HG03575 (cell line): ENCODE data around the gene ROR2.

Experiments
- ATAC-seq: cut with Tn5 transposase; IDR thresholded peaks from one replicate; pipeline ENCODE4 v1.9.1; 2021; ENCODE audit not compliant: unreplicated experiment, insufficient number of reproducible peaks, low FRiP score; ENCODE audit errors: extremely low read depth

ROR2 gene

DNA sequence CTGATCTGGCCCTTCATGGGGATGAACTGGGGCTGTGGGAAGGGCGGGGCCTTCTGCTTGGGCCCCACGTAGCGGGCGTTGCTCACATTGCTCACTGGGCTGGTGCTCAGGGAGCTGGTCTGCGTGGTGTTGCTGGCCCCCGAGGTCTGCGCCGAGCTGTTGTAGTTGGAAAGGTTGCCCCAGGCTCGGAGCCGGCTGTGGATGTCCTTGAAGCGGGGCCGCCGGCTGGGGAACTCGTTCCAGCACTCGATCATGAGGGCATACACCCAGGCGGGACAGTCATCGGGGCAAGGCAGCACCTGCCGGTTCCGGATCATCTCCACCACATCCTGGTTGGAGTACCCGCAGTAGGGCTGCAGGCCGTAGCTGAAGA lies 226.0 kb downstream of the ROR2 start:
- ATAC-seq: no peak

DNA sequence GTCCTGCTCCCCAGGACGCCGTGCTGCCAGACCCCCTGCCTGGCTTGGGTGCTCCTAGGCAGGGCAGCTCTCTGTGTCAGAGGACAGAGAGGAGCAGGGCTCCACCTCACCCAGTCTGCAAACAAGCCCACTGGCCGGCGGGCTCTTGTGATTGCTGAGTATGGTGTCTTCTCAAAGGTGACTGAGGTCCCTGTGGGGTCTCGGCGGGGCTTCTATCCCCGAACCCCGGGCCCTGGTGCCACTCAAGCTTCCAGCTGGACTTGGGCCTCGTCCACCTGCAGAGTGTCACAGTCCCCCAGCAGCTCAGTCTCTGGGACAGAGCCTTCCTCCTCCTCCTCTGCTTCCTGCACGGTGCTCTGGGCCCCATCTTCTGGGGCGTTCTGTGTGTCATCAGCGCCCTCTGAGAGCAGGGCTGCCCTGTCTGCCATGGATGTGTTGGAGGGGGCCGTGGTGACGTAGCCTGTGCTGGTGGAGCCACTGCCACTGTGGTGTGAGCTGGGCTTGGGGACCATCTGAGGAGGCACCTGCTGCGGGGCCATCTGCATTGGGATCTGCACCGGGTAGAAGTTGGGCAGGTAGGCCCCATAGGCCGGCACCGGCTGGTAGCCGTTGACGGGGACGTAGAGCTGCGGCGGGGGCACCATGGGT lies 226.5 kb downstream of the ROR2 start:
- no peak for ATAC-seq

DNA sequence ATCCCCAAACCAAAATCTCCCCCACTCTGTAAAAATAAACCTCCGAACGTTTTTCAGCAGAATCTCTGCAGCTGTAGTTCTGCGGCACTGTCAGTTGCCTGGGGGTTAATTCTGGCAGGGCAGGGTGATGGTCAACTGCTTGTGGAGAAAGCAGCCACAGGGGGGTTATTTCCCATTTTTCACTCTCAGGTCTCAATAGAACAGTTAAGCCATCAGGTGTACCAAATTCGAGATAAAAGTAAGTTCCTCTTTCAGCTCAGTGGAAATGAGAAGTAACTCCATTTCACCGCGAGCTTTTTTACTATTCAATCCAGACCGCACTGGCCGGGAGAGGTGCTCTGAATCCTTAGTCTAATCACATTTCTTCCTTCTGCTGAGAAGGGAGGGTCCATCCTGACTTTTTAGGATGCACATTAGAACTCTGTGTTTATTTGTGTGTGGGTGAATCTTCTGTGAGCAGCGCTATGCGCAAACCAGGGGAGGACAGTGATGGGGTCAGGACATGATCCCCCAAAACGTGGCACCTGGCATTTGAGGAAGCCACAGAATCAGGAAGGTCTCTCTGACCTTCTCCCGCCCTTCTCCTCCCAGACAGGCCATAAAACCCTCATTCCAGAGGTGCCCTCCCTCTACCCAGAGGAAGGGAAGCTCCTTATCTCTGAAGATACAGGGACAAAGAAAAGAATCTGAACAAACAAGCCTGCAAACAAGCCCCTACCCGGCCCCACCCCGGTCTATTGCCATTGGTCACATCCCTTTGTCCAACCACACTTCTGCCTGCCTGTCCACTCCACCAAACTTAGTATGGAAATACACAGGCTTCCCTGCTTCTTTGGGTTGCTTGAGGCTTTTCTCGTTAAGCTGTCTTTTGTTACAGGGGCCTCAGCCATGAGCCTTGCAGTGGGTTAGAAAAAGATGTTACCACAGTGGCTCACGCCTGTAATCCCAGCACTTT lies 229.0 kb downstream of the ROR2 start:
- no peak for ATAC-seq

DNA sequence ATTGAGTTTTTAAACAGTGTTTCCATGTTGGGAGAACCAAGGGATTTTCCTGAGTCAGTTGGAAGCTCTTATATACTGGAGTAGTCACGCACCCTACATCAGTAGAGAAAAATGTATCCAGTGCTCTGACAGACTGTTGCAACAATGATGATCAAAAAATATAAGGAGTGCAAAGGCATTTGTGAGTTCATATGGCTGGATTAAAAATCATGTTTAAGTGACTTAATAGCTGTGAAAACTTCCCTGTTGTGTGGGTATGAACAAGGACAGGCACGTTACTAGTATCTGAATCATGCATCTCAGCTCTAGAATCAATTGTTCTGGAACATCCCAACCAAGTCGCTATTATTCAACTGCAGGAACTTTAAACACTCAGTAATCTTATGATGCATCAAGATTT lies 229.7 kb downstream of the ROR2 start:
- no peak for ATAC-seq

DNA sequence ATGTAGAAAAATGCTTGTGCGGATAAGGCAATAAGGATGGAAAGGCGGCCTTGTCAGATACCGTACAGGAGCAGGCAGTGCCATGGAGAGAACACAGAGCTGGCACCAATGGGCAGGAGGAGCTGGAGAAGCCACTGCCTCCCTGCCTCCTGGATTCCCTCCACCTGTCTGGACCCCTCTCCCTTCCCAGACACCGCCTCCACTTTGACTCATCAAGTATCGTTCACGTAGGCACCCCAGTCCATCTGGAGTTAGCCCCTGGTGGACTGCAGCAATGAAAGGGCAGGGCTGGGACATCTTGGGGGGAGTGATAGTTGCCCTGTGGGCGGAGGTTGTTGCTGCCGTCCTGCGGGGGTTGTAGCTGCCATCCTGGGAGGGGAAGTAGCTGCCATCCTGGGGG lies 232.0 kb downstream of the ROR2 start:
- ATAC-seq: no peak

DNA sequence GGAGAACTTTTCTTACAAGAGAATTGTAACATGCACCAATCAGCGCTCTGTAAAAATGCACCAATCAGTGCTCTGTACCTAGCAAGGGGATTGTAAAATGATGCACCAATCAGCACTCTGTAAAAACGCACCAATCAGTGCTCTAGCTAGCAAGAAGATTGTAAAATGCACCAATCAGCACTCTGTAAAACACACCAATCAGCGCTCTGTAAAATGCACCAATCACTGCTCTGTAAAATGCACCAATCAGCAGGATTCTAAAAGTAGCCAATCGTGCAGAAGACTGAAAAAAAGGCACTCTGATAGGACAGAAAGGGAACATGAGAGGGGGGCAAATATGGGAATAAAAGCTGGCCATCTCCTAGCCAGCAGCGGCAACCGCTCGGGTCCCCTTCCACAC lies 233.2 kb downstream of the ROR2 start:
- no peak for ATAC-seq

DNA sequence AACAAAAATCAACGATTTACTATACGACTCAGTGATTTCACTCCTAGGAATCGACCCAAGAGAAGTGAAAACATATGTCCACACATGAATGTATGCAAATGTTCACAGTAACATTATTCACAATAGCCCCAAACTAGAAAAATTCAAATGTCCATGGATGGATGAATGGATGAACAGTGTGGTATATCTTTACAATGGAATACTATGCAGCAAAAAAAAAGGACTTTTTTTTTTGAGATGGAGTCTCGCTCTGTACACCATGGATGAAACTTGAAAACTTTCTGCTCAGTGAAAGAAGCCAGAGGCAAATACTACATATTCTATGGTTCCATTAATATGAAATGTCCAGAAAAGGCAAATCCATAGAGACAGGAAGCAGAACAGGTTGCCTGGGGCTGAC lies 233.8 kb downstream of the ROR2 start:
- no peak for ATAC-seq

DNA sequence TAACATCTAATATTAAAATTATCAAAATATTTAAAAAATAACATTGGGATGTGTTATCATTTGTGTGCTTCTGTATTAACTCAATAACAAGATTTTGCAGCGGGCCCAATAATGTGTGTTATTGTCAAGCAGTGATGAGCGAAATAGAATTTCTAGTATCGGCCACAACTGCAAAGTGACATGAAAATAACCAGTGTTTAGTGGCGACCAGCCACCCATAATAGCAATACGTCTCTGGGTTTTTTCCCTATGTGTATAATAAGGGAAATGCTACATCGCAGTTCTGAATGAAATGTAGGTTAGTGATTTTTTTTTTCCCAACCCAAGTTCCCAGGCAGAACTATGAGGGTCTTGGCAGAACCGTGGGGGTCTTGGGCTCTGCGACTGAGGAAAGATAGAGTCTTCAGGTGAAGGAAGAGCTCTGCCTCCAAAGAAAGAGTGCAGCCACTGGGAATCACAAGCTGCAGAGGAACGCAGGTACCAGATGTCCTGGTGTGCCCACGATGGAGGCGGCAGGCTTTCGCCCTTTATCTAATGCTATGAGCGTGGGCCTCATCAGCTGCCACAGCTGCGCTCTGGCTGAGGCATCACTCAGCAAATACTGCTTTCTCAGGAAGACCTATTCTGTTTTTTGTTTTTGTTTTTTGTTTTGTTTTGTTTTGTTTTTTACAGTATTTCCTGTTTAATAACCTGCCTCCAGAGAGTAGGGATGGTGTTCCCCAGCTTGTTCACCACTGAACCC lies 235.0 kb downstream of the ROR2 start:
- no peak for ATAC-seq

DNA sequence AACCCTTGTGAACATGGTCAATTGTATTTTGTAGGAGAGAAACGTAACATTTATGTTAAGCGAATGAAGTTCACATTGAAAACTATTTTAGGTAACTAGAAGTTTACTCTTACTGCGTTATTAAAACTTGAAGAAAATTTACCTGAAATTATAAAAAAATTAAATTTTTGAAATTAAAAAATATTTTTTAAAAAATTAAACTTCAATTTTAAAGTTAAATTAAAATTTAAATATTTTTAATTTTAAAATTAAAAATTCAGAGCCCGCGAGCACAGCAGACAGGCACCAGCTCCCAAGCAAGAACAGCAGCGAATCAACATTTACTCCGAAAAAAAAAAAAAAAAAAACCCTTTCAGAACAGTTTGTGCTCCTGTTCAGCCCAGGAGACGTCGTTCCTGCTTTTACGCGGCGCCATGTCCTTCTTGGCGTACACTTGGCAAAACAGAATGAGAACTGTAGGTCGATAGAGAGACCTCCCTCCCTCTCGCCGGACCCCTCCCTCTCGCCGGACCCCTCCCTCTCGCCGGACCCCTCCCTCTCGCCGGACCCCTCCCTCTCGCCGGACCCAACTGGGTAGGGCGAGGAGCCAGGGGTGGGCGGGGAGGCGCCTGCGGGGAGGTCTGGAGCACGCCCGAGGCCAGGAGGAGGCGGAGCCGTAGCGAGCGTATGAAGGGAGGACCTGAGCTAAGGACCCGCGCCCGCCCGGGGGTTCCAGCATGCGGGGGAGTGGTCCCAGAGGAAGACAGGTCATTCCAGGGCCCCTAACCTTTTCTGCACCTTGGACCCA lies 235.8 kb downstream of the ROR2 start:
- ATAC-seq: no peak

DNA sequence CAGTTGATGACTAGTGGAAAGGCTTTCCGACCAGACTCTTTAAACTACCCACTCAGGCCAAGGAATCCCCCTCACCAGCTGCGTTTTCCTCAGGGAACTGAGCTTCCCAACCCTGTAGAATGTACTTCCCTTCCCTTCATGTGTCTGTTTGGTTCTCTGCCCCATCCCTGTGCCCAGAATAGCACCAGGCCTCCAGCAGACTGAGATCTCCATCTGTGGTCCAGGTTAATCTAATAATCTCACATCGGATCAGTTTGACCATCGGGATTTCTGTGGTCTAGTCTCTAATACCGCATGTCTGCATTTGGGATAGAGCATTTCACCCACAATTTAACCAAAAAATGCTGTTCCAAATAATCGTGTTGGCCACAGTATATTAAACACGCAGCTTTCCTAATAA lies 237.2 kb downstream of the ROR2 start:
- ATAC-seq: no peak

DNA sequence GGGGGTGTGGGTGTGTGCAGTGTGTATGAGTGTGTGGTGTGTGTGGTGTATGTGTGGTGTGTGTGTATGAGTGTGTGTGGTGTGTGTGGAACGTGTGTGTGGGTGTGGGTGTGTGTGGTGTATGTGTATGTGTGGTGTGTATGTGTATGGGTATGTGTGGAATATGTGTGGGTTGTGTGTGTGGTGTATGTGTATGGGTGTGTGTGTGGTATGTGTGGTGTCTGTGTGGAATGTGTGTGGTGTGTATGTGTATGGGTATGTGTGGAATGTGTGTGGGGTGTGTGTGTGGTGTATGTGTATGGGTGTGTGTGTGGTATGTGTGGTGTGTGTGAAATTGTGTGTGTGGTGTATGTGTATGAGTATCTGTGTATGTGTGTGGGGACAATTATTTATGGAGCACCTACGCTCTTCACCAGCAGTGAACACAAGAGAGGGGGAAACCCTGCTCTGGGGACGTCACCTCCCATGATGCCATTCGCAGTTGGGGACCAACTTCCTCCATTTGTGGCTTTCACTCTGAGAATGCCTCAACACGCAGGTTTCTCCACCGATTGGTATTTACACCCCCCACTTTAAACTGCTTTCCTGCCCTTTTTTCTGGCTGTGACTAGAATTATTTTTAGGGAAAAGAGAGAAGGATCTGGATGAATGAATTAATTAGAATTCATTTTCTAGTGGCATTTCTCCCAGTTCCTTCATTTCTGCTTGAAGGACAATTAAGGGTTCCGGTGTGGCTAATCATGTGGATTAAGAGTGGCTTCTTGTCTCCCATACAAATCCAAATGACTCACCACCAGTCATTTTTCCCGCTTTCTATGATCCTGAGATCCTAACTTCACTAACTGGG lies 238.1 kb downstream of the ROR2 start:
- peak; percentile 76 for ATAC-seq

DNA sequence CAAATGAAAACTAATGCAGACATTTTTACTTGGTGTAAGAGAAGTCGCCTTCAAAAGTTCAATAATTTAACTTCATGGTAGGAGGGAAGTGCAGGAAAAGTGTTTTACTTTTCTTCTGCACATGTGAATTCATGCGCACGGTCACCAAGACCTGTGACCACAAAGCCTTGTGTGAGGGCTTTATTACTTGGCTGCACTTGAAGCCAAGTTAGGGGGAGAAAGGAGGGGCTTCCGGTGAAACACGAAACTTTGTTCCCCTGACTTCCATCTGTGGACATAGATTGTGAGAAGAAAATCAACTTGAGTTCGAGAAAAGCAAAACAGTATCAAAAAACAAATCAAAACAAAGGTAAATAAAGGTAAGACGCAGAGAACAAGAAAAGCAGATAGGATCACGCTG lies 239.9 kb downstream of the ROR2 start:
- ATAC-seq: no peak

DNA sequence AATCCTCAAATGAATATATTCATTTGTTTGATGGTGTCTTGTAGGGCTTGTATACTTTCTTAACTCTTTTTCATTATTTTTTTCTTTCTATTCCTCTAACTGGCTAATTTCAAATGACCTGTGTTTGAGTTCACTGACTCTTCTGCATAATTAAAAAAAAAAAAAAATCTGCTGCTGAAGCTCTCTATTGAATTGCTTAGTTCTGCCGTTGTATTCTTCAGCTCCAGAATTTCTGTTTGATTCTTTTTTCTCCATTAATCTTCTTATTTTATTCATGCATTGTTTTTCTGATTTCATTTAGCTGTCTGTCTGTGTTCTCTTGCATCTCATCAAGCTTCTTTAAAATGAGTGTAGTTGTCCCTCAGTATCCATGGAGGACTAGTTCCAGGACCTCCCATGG lies 244.6 kb downstream of the ROR2 start:
- no peak for ATAC-seq

DNA sequence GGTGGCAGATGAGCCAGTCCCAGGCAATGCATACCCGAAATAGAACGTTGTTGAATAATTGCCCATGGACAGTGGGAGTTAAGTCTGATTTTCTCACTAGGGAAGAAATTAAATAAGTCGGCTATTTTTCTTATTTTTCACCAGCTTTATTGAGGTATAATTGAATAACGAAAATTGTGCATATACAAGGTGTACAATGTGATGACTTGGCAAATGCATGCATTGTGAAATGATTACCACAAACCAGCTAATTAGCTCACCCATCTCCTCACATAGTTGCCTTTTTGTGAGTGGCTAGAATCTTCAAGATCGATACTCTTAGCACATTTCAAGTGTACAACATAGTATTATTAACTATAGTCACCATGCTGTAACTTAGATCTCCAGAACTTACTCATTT lies 249.6 kb downstream of the ROR2 start:
- no peak for ATAC-seq

DNA sequence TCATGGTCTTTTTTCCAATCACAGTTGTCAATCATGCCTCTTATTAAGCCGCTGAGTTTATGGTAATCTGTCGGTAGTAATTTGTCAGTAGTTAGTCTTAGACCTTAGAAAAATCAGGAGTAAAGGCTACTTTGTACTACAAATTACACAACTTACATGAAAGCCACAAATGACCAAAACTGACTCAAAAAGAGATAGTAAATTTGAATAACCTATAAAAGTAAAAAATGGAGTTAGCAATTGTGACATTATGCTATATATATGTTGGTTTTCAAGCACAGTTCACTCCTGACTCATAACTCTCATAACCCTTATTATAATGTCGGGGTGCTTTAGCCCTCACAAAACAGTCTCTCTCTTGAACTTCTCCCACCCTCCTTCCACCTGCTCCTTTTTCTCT lies 251.8 kb downstream of the ROR2 start:
- no peak for ATAC-seq

DNA sequence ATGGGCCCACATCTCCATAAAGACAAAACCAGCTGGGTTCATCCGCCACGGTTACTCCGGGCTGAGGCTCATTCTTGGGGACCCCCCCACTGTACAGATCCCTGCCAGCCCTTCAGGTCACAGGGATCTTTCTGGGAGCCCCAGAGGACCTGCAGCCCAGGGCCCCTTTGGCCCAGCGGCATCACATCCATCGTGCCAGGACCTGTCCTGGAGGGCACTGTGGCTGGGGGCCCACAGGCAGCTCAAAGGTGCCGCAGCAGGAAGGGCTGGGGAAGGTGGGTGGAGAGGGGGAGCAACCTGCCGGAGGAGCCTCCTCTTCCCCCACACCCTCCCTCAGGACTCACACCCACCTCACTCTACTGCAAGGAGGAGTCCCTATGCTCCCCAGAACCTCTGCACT lies 252.8 kb downstream of the ROR2 start:
- ATAC-seq: no peak

DNA sequence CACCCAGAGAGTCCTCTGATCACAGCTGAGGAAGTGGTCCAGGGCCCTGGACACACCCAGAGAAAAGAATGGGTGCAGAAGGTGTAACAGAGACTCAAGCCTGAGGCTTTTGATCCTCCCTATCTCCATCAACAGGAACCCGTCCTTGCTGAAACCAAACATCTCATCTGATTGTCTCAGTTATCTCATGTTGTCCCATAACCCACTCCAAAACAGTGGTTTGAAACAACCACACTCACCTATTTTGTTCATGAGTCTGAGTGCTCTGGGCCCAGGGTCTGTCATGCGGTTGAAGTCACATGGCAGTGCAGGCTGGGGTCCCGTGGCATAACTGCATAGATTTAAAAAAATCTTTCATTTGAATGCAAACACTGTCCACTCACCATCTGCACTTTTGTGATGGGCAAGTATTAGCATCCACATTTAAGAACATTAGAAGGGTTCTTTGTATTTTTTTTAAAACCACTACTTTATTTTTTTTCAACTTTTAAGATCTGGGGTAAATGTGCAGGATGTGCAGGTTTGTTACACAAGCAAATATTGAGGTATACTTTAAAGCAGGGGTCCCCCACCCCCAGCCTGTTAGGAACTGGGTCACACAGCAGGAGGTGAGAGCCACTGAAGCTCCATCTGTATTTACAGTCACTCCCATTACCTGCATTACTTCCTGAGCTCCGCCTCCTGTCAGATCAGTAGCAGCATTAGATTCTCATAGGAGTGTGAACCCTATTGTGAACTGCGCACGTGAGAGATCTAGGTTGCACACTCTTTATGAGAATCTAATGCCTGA lies 255.8 kb downstream of the ROR2 start:
- no peak for ATAC-seq

DNA sequence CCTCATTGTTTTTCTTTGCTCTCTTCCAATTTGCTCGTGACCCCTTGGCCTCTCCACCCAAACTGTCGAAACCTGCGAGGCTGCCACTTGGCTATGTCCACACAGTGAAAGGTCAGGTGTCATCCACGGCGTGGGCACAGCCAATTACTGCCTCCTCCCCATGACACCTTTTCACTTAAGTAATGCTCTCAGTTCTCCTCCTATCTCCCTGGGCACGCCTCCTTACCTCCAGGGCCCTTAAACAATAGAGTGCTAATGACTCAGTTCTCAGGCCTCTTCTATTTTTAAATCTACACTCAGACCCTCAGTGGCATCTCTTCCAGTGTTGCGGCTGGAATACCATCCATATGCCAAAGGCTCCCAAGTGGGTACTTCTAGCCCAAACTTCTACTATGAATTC lies 256.8 kb downstream of the ROR2 start:
- no peak for ATAC-seq
